ENCODE results near the gene NCOA5. TPM values are rescaled to one million over a fixed set of nuclear protein-coding genes. Genes with fewer than 3 reads are reported as not detected.

Gene NCOA5
- total and polyA plus RNA-seq, 2 experiments from 2014 or later: 8.4 to 22.8 TPM

DNA sequence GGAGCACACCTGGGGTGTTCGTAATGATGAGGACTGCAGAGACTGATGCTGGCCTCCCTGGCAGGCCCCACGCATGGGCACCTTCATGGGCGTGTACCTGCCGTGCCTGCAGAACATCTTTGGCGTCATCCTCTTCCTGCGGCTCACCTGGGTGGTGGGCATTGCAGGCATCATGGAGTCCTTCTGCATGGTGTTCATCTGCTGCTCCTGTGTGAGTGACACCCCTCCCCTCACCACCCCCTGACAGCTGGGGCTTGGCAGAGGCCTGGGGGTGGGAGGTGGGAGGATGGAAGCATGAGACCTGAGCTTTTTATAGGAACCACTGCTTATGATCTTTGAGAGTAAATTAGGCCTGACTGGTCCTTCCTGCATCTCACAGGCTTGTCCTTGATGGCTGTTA lies 54.0 kb downstream of the NCOA5 start (continued):
- TF ChIP-seq, protein P1, sequence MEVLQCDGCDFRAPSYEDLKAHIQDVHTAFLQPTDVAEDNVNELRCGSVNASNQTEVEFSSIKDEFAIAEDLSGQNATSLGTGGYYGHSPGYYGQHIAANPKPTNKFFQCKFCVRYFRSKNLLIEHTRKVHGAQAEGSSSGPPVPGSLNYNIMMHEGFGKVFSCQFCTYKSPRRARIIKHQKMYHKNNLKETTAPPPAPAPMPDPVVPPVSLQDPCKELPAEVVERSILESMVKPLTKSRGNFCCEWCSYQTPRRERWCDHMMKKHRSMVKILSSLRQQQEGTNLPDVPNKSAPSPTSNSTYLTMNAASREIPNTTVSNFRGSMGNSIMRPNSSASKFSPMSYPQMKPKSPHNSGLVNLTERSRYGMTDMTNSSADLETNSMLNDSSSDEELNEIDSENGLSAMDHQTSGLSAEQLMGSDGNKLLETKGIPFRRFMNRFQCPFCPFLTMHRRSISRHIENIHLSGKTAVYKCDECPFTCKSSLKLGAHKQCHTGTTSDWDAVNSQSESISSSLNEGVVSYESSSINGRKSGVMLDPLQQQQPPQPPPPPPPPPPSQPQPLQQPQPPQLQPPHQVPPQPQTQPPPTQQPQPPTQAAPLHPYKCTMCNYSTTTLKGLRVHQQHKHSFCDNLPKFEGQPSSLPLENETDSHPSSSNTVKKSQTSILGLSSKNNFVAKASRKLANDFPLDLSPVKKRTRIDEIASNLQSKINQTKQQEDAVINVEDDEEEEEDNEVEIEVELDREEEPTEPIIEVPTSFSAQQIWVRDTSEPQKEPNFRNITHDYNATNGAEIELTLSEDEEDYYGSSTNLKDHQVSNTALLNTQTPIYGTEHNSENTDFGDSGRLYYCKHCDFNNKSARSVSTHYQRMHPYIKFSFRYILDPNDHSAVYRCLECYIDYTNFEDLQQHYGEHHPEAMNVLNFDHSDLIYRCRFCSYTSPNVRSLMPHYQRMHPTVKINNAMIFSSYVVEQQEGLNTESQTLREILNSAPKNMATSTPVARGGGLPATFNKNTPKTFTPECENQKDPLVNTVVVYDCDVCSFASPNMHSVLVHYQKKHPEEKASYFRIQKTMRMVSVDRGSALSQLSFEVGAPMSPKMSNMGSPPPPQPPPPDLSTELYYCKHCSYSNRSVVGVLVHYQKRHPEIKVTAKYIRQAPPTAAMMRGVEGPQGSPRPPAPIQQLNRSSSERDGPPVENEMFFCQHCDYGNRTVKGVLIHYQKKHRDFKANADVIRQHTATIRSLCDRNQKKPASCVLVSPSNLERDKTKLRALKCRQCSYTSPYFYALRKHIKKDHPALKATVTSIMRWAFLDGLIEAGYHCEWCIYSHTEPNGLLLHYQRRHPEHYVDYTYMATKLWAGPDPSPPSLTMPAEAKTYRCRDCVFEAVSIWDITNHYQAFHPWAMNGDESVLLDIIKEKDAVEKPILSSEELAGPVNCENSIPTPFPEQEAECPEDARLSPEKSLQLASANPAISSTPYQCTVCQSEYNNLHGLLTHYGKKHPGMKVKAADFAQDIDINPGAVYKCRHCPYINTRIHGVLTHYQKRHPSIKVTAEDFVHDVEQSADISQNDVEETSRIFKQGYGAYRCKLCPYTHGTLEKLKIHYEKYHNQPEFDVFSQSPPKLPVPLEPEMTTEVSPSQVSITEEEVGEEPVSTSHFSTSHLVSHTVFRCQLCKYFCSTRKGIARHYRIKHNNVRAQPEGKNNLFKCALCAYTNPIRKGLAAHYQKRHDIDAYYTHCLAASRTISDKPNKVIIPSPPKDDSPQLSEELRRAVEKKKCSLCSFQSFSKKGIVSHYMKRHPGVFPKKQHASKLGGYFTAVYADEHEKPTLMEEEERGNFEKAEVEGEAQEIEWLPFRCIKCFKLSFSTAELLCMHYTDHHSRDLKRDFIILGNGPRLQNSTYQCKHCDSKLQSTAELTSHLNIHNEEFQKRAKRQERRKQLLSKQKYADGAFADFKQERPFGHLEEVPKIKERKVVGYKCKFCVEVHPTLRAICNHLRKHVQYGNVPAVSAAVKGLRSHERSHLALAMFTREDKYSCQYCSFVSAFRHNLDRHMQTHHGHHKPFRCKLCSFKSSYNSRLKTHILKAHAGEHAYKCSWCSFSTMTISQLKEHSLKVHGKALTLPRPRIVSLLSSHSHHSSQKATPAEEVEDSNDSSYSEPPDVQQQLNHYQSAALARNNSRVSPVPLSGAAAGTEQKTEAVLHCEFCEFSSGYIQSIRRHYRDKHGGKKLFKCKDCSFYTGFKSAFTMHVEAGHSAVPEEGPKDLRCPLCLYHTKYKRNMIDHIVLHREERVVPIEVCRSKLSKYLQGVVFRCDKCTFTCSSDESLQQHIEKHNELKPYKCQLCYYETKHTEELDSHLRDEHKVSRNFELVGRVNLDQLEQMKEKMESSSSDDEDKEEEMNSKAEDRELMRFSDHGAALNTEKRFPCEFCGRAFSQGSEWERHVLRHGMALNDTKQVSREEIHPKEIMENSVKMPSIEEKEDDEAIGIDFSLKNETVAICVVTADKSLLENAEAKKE (CRISPR knock-in tag; IDR thresholded peaks at IDR 0.05): no peak
- TF ChIP-seq CREB1 (CRISPR knock-in tag; IDR thresholded peaks at IDR 0.05; ENCODE audit: low read depth) (no peak), POLR2AphosphoS5 (IDR thresholded peaks at IDR 0.05; ENCODE audit: low read depth) (no peak)
- TF ChIP-seq, protein P2, sequence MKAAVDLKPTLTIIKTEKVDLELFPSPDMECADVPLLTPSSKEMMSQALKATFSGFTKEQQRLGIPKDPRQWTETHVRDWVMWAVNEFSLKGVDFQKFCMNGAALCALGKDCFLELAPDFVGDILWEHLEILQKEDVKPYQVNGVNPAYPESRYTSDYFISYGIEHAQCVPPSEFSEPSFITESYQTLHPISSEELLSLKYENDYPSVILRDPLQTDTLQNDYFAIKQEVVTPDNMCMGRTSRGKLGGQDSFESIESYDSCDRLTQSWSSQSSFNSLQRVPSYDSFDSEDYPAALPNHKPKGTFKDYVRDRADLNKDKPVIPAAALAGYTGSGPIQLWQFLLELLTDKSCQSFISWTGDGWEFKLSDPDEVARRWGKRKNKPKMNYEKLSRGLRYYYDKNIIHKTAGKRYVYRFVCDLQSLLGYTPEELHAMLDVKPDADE (IDR thresholded peaks at IDR 0.05): no peak

GRCh38 chr20:46035253-46035652 lies 54.5 kb downstream of the NCOA5 start:
- peaks cover 23% of the 10 kb centered on the region for H3K4me1 ChIP-seq (ENCODE audit: insufficient read depth)
- peaks cover 71% of the 10 kb centered on the region for H3K27me3 ChIP-seq (ENCODE audit: insufficient read depth)
- no peaks in the 10 kb centered on the region for H3K36me3 ChIP-seq (ENCODE audit: insufficient read depth)
- Mint-ChIP-seq H3K9me3 (no peaks in the 10 kb centered on the region), H3K36me3 (ENCODE audit: low read depth) (no peaks in the 10 kb centered on the region), H3K27me3 (ENCODE audit: insufficient read depth, low read depth, poor library complexity) (peaks cover 62% of the 10 kb centered on the region), H3K4me1 (peaks cover 9% of the 10 kb centered on the region), H3K4me3 (no peak overlapping the region), H3K27ac (no peak overlapping the region)
- peaks cover 5% of the 10 kb centered on the region; the same call in 1 of the 2 replicates for H4K20me1 ChIP-seq (replicated peaks; ENCODE audit: insufficient read depth)
- DNase-seq (ENCODE audit: low spot score) (no peak), ATAC-seq (no peak)
- H2AFZ ChIP-seq: no peak overlapping the region
- no peak overlapping the region for H3K27ac ChIP-seq (ENCODE audit: low read depth)
- no peaks in the 10 kb centered on the region for H3K79me2 ChIP-seq (replicated peaks; ENCODE audit: insufficient read depth)
- H3F3A ChIP-seq (replicated peaks; ENCODE audit: low read depth): peaks cover 4% of the 10 kb centered on the region
- H3K4me3 ChIP-seq: no peak overlapping the region
- no peak overlapping the region for H3K4me2 ChIP-seq
- H3K9me2 ChIP-seq (ENCODE audit: insufficient read depth): no peaks in the 10 kb centered on the region
- TF ChIP-seq EZH2 (IDR thresholded peaks at IDR 0.05; ENCODE audit: low read depth, unreplicated experiment) (no peak), STAT1 (IDR thresholded peaks at IDR 0.05; ENCODE audit: unreplicated experiment) (no peak), EZH2phosphoT487 (IDR thresholded peaks at IDR 0.05; ENCODE audit: unreplicated experiment) (no peak)
- TF ChIP-seq, protein P2 (IDR thresholded peaks at IDR 0.05): no peak
- TF ChIP-seq, protein P1 (CRISPR knock-in tag; IDR thresholded peaks at IDR 0.05): no peak
